Measurements from ENCODE around the gene CLNK.

- no peak for TF ChIP-seq CTCF (IDR thresholded peaks at IDR 0.05)
- TF ChIP-seq POLR2A (IDR thresholded peaks at IDR 0.05) = no peak
- TF ChIP-seq POLR2AphosphoS5 (IDR thresholded peaks at IDR 0.05) = no peak
These were observed 13.2 kb downstream of the CLNK start for GRCh38 chr4:10671366-10671765.

Data from transverse colon (tissue), 4 donors.